K562 (cell line): ENCODE measurements around the gene KCNK2. TPM values are rescaled to one million over a fixed set of nuclear protein-coding genes. Genes with fewer than 3 reads are reported as not detected.

Experiments
- ASH1L ChIP-seq: fragments of 450-650 bp; IDR thresholded peaks from 2 replicates; pipeline ENCODE4 v1.6.1; 2018; ENCODE audit warnings: borderline replicate concordance, mild to moderate bottlenecking, low read depth; ENCODE audit not compliant: partially characterized antibody
- ETV1 ChIP-seq: fragments of 450-650 bp; conservative IDR thresholded peaks from 2 replicates; pipeline ENCODE4 v1.6.1; 2016; ENCODE audit warnings: missing genetic modification characterization, control low read depth, low read depth, missing compliant biosample characterization
- HLTF ChIP-seq: fragments of 450-650 bp; IDR thresholded peaks from 2 replicates; pipeline ENCODE4 v1.6.1; 2016
- MAFK ChIP-seq: IDR thresholded peaks from 2 replicates; pipeline ENCODE4 v1.6.1; 2011; ENCODE audit warnings: low read length, improper control_type of control experiment
- POLR2G ChIP-seq: fragments of 200-400 bp; formaldehyde crosslinking; IDR thresholded peaks from 2 replicates; pipeline ENCODE4 v1.6.1; 2017; ENCODE audit warnings: low read depth, mild to moderate bottlenecking, antibody characterized with exemption, low read length, moderate library complexity
- ZNF175 ChIP-seq: fragments of 200-800 bp; sonication (Bioruptor generic); IDR thresholded peaks from 2 replicates; pipeline ENCODE4 v1.6.1; 2016; ENCODE audit warnings: low read depth, mild to moderate bottlenecking, missing genetic modification characterization, missing compliant biosample characterization
- ZNF592 ChIP-seq: fragments of 450-650 bp; IDR thresholded peaks from 2 replicates; pipeline ENCODE4 v1.6.1; 2017; ENCODE audit warnings: antibody characterized with exemption, mild to moderate bottlenecking
- polyA plus RNA-seq, 8 experiments: library from polyadenylated mRNA; depleted of rRNA in 4 of 8; stranded (reverse) in 5 of 8; unstranded in 3 of 8; fragments of >200 nt; fragmentation: Nextera tagmentation in 2 of 8; fragmentation: Illumina TruSeq in 1 of 8; extraction: Ambion mirVana in 2 of 8; extraction: Trizol in 1 of 8; gene quantifications; 2 replicates each; pipeline versions ENCODE4 v1.2.1 to v1.2.3, GENCODE V29; 2011 to 2014; ENCODE audit warnings: inconsistent platforms in 1 of 8, missing spikeins in 1 of 8
- total RNA-seq, 7 experiments: library from RNA; depleted of rRNA in 6 of 7; stranded (reverse); fragments of >200 nt in 6 of 7; fragmentation: Illumina TruSeq in 2 of 7; extraction: Trizol in 2 of 7; gene quantifications; 2 replicates each; pipeline versions ENCODE4 v1.2.1 to v1.2.3, GENCODE V29; 2011 to 2021; ENCODE audit warnings: low replicate concordance in 1 of 7

The KCNK2 gene
- total and polyA plus RNA-seq, 9 of the 15 experiments (the other 6 are each of a cell fraction or from before 2014, with no cell fraction given) = 0.04 to 0.13 (median 0.05) TPM; not detected in 3

DNA sequence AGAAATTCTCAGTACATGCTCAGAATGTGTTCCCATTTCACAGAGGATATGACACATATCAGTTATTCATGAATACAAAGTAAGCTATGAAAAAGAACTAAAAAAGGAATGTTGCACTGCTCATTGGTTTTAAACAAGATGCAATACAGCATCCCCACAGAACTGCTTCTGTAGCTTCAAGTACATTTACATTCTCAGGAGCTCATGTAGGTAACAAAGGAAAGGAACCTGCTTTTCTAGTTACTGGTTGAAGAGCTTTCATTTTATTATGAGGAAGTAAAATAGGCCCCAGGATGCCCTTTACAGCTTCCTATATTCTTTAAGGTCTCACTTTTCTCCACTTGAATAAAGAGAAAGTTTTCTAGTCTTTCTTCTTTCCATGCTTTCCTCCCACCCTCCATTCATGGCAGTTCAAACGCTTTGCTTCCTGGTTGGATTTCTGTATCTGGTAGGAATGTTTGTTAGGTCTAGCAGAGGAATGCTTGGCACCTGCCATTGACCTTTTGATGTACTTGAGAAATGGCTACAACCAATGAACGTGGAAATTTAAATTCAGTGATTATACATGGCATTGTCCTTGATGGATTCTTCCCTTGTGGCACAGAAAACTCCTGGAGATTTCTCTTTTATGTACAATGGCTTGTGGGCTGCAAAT lies 27.1 kb upstream of the KCNK2 start (continued):
- no peak for TF ChIP-seq ZNF592
- no peak for TF ChIP-seq ETV1 (tag)
- no peak for TF ChIP-seq MAFK
- no peak for TF ChIP-seq POLR2G
- no peak for TF ChIP-seq HLTF
- TF ChIP-seq ASH1L = no peak
- no peak for TF ChIP-seq ZNF175 (CRISPR knock-in tag)
